Suprapubic skin (tissue), 4 donors: ENCODE results near the gene L1CAM. TPM values are rescaled to one million over a fixed set of nuclear protein-coding genes. Genes with fewer than 3 reads are reported as not detected.

Experiments
- DNase-seq, 2 donors: peaks; one replicate each; pipeline ENCODE4 v3.0.0-alpha.2; 2019; ENCODE audit warnings: low spot score in 2 of 2
- H3K27ac ChIP-seq: fragments of 200-600 bp; sonication (generic); one replicate; pipeline ENCODE4 v1.5.1; 2019
- H3K27me3 ChIP-seq: fragments of 200-600 bp; sonication (generic); one replicate; pipeline ENCODE4 v1.5.1; 2019
- H3K36me3 ChIP-seq: fragments of 200-600 bp; sonication (generic); one replicate; pipeline ENCODE4 v1.5.1; 2019
- H3K4me1 ChIP-seq: fragments of 200-600 bp; sonication (generic); one replicate; pipeline ENCODE4 v1.5.1; 2019
- H3K4me3 ChIP-seq: fragments of 200-600 bp; sonication (generic); one replicate; pipeline ENCODE4 v1.5.1; 2019; ENCODE audit warnings: mild to moderate bottlenecking
- H3K9me3 ChIP-seq: fragments of 200-600 bp; sonication (generic); one replicate; pipeline ENCODE4 v1.5.1; 2019
- CTCF ChIP-seq, 2 donors: fragments of 200-600 bp in 1 of 2; fragments of 450-650 bp in 1 of 2; sonication (generic) in 1 of 2; IDR thresholded peaks; one replicate each; pipeline ENCODE4 v1.5.1; 2016 to 2019; ENCODE audit warnings: antibody characterized with exemption in 2 of 2, mild to moderate bottlenecking in 1 of 2, moderate library complexity in 1 of 2
- EP300 ChIP-seq: sonication (generic); formaldehyde crosslinking; IDR thresholded peaks from one replicate; pipeline ENCODE4 v1.6.1; 2017; ENCODE audit warnings: antibody characterized with exemption
- POLR2A ChIP-seq, 2 donors: fragments of 450-650 bp; IDR thresholded peaks; one replicate each; pipeline ENCODE4 v1.6.1; 2017; ENCODE audit warnings: antibody characterized with exemption in 2 of 2, mild to moderate bottlenecking in 2 of 2, moderate library complexity in 2 of 2
- POLR2AphosphoS5 ChIP-seq, 3 donors: sonication (generic); formaldehyde crosslinking; IDR thresholded peaks; one replicate each; pipeline ENCODE4 v1.6.1; 2017; ENCODE audit warnings: antibody characterized with exemption in 3 of 3
- WGBS: methylation state at CpG from one replicate; pipeline ENCODE4 v1.1.5; 2018; 5-methylcytosine and 5-hydroxymethylcytosine counted together
- total RNA-seq, 4 donors: library from RNA; depleted of rRNA; stranded (reverse); fragments of >200 nt; gene quantifications; one replicate each; pipeline ENCODE4 v1.1.0, GENCODE V29; 2016

L1CAM gene
- total RNA-seq, 4 donors from 2014 or later: 4.1 to 10.4 (median 8.5) TPM

GRCh38 chrX:153925739-153926551 lies 40.0 kb upstream of the L1CAM start, which contains the start of gene ARHGAP4:
ARHGAP4 (minus strand) TSS chrX:153926264; CDS start chrX:153926202, 62 bp downstream.
- TF ChIP-seq POLR2A (IDR thresholded peaks at IDR 0.05) (no peak), POLR2AphosphoS5 (IDR thresholded peaks at IDR 0.05) (no peak), EP300 (no peak), CTCF (IDR thresholded peaks at IDR 0.05) (no peak)
- no peak for DNase-seq
- Histone ChIP-seq H3K4me1 (peaks cover 52% of the 10 kb centered on the region), H3K9me3 (no peaks in the 10 kb centered on the region), H3K36me3 (peaks cover 7% of the 10 kb centered on the region), H3K27ac (peak within 1 kb of the TSS; percentile 90), H3K27me3 (no peaks in the 10 kb centered on the region), H3K4me3 (peak within 1 kb of the TSS; percentile 59)
- 62% methylated on average over 12 of the region's 59 CpGs for WGBS

- H3K27me3 ChIP-seq: no peaks in the 10 kb centered on the region
- no peaks in the 10 kb centered on the region for H3K9me3 ChIP-seq
- peaks cover 2% of the 10 kb centered on the region for H3K36me3 ChIP-seq
- H3K4me1 ChIP-seq: peaks cover 54% of the 10 kb centered on the region
- TF ChIP-seq POLR2AphosphoS5 (IDR thresholded peaks at IDR 0.05) (no peak), CTCF (IDR thresholded peaks at IDR 0.05) (no peak), EP300 (no peak), POLR2A (IDR thresholded peaks at IDR 0.05) (no peak)
- WGBS: 74% methylated on average over 3 of the region's 4 CpGs
- H3K4me3 ChIP-seq: peak overlapping the region; percentile 59
- no peak overlapping the region for H3K27ac ChIP-seq
- DNase-seq: no peak
These were observed 39.4 kb upstream of the L1CAM start for GRCh38 chrX:153925387-153925738.

- peaks cover 49% of the 10 kb centered on the region for H3K4me1 ChIP-seq
- no peak overlapping the region for H3K27ac ChIP-seq
- H3K27me3 ChIP-seq: no peaks in the 10 kb centered on the region
- 38% methylated on average over 13 of the region's 14 CpGs for WGBS
- no peaks in the 10 kb centered on the region for H3K9me3 ChIP-seq
- peak in 1 of 2 donors; percentile 65 for DNase-seq
- no peaks in the 10 kb centered on the region for H3K36me3 ChIP-seq
- TF ChIP-seq EP300: no peak
- TF ChIP-seq POLR2A (IDR thresholded peaks at IDR 0.05): no peak
- no peak for TF ChIP-seq POLR2AphosphoS5 (IDR thresholded peaks at IDR 0.05)
- TF ChIP-seq CTCF (IDR thresholded peaks at IDR 0.05): no peak
- no peak overlapping the region for H3K4me3 ChIP-seq
These were observed 38.3 kb upstream of the L1CAM start for GRCh38 chrX:153924149-153924861.

- H3K4me3 ChIP-seq: no peak overlapping the region
- no peaks in the 10 kb centered on the region for H3K27me3 ChIP-seq
- no peaks in the 10 kb centered on the region for H3K36me3 ChIP-seq
- peaks cover 41% of the 10 kb centered on the region for H3K4me1 ChIP-seq
- TF ChIP-seq EP300 (no peak), POLR2AphosphoS5 (IDR thresholded peaks at IDR 0.05) (no peak), CTCF (IDR thresholded peaks at IDR 0.05) (peak in 1 of 2 donors; percentile 36), POLR2A (IDR thresholded peaks at IDR 0.05) (no peak)
- 71% methylated on average over 24 of the region's 25 CpGs for WGBS
- H3K27ac ChIP-seq: no peak overlapping the region
- peak in 1 of 2 donors; percentile 83 for DNase-seq
- no peaks in the 10 kb centered on the region for H3K9me3 ChIP-seq
These were observed 37.2 kb upstream of the L1CAM start for GRCh38 chrX:153922932-153923857.
